HG03558 (cell line): ENCODE data around the gene DSEL.

Experiments used
- ATAC-seq: cut with Tn5 transposase; IDR thresholded peaks from one replicate; pipeline ENCODE4 v1.9.1; 2021; ENCODE audit warnings: moderate number of reproducible peaks; ENCODE audit not compliant: unreplicated experiment; ENCODE audit errors: extremely low read depth

DSEL gene

GRCh38 chr18:67504739-67505138 is 11.8 kb downstream of the DSEL start:
- no peak for ATAC-seq

DNA sequence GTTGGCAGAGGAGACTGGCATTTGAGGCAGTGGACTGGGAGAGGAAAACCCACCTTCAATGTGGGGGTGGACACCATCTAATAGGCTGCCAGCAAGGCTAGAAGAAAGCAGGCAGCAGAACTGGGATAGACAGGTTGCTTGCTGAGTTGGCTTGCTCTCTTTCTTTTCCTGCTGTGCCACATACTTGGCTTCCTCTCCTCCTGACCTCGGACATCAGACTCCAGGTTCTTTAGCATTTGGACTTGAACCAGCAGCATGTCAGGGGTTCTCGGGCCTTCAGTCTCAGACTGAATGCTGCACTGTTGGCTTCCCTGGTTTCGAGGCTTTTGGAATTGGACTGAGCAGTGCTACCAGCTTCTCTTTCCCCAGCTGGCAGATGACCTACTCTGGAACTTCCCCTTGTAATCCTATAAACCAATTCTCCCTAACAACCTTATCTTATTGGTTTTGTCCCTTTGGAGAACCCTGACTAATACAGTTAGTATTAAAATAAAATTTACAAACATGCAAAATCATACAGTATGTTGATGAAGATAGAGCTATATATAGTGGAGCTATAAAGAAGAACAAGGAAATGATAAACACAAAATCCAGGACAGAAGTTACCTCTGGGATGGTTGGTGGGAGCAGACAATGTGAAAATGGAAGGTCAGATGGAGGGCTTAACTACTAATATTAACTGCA is 15.9 kb downstream of the DSEL start:
- ATAC-seq: no peak

- ATAC-seq: no peak
Measured at GRCh38 chr18:67496469-67496868, 20.1 kb downstream of the DSEL start.

GRCh38 chr18:67486534-67486933 is 30.0 kb downstream of the DSEL start:
- ATAC-seq: no peak

GRCh38 chr18:67485655-67486054 is 30.9 kb downstream of the DSEL start:
- no peak for ATAC-seq

GRCh38 chr18:67484458-67484857 is 32.1 kb downstream of the DSEL start:
- ATAC-seq: no peak

DNA sequence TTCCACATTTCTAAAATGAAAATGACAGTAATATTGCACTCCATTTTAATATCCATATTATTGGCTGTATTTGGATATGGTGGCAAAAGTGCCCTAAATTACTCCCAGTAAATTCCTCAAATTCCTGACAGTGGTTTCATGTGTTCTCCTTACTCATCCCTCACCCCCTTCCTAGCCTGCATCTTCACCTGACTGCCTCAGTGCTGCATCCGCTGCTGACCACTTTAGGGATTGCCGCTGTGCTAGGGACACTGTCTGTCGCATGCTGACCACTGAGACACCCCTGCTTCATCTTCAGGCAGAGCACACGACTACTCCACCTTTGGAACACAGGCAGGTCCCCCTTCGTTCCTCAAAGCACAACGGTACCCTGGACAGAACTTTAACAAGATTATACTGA is 32.6 kb downstream of the DSEL start:
- no peak for ATAC-seq

DNA sequence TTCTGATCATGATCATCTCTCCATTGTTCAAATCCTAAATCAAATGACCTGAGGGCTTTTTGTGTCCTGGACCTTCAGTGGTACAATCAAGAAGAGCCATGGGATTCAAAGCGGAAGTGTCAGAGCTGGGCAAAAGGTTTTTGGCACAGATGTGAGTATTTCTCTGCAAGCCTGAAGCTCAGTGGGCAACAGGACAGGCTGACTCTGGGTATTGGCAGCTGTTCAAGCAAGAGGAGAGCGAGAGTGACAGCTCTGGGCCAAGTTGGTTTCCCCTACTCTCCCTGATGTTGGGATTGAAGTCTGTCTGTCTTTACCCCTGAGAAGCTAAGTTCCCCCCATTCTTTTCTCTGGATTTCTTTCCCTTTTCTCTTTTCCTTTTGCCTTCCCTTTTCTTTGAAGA is 33.3 kb downstream of the DSEL start:
- ATAC-seq: no peak

DNA sequence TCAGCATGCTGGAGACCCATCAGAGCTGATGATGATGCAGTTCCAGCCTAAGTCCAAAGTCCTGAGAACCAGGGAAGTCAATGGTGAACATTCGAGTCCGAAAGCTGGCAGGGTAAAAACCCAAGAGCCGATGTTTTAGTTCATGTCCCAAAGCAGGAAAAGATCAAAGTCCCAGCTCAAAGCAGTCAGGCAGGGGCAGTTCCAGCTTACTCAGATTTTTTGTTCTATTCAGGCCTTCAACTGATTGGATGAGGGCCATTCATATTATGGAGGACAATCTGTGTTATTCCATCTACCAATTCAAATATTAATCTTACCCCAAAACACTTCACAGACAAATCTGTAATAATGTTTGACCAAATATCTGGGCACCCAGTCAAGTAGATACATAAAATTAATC is 38.3 kb downstream of the DSEL start:
- no peak for ATAC-seq

DNA sequence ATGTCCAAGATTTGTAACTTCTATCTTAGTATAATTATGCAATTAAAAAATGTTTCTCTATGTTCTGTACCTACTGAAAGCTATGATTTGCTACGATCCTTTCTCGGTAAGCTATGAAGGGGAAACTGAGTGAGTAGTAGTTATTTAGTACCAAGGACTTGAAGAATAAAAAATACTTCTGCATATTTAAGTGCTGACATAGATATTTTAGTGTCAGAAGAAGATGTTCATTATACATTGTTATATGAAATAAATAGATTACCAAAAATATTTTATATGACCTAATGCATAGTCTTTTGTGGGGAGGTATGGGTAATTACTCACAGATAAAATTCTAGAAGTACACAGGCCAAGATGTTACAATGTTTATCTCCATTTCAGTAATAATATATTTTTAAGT is 39.0 kb downstream of the DSEL start:
- ATAC-seq: no peak

DNA sequence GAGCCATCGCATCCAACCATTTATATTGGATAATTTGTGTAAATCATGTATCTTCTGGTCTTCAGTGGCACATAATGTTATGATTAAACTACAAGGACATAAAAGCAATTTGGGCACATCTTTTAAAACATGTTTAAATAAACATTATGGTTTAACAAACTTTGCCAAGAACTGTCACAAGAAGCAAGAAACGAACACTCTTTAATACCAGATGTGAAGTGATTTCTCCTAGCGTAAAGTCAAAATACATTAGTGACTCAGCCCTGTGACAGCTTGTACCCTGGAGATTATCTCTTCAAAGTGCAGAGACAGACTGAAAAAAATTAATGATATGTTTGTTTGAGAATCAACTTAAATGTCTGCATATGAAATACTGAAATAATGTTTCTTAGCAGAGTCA is 39.9 kb downstream of the DSEL start:
- no peak for ATAC-seq

GRCh38 chr18:67475673-67476072 is 40.8 kb downstream of the DSEL start:
- no peak for ATAC-seq

GRCh38 chr18:67468038-67468437 is 48.5 kb downstream of the DSEL start:
- ATAC-seq: no peak

GRCh38 chr18:67467188-67467587 is 49.3 kb downstream of the DSEL start:
- no peak for ATAC-seq

DNA sequence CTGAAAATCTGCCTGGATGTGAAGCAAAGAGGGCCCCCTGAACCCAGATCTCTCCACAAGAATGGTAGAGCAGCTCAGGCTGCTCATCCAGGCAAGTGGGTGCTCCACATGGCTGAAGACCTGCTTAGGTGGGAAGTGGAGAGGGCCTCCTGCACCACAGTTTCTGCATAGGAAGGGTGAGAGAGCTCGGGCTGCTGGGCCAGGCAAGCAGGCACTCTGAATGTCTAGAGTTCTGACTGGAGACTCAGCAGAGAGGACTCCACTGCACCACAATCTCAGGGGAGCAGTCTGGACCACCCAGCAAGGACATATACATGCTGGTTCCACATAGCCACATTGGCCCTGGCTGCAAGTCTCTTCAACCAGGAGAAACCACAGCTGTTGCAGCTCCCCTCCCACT is 52.0 kb downstream of the DSEL start:
- no peak for ATAC-seq

GRCh38 chr18:67463829-67464228 is 52.7 kb downstream of the DSEL start:
- no peak for ATAC-seq

- ATAC-seq: no peak
Measured at GRCh38 chr18:67456711-67457110, 59.8 kb downstream of the DSEL start.
